AG09319 (cell line): ENCODE data around the gene OTULIN.

Experiments
- DNase-seq: peaks from one replicate; pipeline ENCODE4 v3.0.0-alpha.2; 2010; ENCODE audit warnings: low read depth; ENCODE audit errors: extremely low read depth
- CTCF ChIP-seq: IDR thresholded peaks from 2 replicates; pipeline ENCODE4 v1.5.1; 2011; ENCODE audit warnings: low read depth, mild to moderate bottlenecking, inconsistent platforms, low read length, moderate library complexity

OTULIN gene

GRCh38 chr5:14662721-14663260 lies 1.7 kb upstream of the OTULIN start:
- DNase-seq, result no peak
- TF ChIP-seq CTCF, result no peak

- no peak for TF ChIP-seq CTCF
These were observed 716 bp upstream of the OTULIN start for GRCh38 chr5:14663734-14664269.

GRCh38 chr5:14665101-14665822 lies 744 bp downstream of the OTULIN start:
- DNase-seq, result no peak
- TF ChIP-seq CTCF, result no peak

More at GRCh38 chr5:14663734-14664269, 716 bp upstream of the OTULIN start:
- DNase-seq, result no peak

DNA sequence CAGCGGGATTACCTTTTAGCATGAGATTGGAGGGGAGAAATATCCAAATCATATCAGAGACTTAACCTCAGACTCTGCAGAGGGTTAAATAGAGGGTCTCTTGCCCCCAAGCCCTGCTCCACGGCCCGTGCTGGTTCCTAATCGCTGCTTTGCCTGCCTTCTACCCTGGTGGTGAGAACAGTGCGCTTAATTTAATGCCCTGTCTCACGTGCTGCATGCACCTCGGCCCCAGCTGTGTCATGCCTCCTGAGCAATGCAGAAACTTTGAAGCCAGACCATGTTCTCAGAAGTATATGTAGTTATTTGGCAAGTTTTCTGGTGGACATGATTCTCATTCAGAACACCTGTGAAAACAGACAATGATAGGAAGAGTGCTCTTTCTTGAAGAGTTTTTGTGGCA lies 1.4 kb downstream of the OTULIN start:
- no peak for DNase-seq
- no peak for TF ChIP-seq CTCF

GRCh38 chr5:14666357-14666756 lies 1.8 kb downstream of the OTULIN start:
- DNase-seq, result no peak
- no peak for TF ChIP-seq CTCF

- DNase-seq, result no peak
- no peak for TF ChIP-seq CTCF
These were observed 2.8 kb downstream of the OTULIN start for GRCh38 chr5:14667290-14667689.

- no peak for TF ChIP-seq CTCF
- no peak for DNase-seq
These were observed 3.3 kb downstream of the OTULIN start for GRCh38 chr5:14667770-14668169.
